Epidermal melanocyte (primary cell): ENCODE measurements around the gene LARGE1.

Source experiments
- DNase-seq: peaks from one replicate; pipeline ENCODE4 v3.0.0; 2011; ENCODE audit warnings: low spot score; ENCODE audit not compliant: insufficient read length

Gene LARGE1

DNA sequence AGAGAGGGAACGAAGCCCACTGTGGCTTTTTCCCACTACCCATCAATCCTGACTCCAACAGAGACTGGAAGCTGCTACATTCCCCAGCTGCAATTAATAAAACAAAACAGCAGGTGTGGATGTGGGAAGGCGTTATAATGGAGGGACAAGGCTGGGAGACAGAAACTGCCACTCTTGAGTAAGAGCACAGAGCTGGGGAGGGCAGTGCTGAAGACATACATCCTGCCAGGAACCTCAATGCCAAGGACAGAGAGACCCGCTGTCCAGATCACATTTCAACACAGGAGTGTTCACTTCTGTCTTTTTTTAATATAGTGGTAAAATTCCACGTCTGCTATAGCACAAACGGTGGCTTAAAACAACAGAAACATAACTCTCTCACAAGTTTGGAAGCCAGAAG lies 94.5 kb downstream of the LARGE1 start:
- no peak for DNase-seq

- DNase-seq: no peak
Observed at GRCh38 chr22:33823552-33823951, 96.7 kb downstream of the LARGE1 start.

DNA sequence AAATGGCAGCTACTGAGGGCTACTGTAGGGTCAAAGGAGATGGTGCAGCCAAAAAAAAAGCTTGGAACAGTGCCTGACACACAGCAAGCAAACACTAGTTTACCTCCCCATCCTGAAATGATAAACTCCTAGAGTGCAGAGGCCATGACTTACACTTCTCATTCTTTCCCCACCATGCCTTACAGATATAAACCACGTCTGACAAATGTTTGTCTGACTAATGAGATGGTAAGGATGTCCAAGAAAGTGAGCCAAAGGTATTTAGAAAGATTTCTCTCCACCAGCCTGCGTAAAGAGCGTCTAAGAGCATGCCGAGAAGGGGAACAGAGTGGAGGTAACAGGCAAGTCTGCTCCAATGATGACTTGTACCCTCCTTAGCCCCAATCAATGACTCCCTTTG lies 99.0 kb downstream of the LARGE1 start:
- no peak for DNase-seq

DNA sequence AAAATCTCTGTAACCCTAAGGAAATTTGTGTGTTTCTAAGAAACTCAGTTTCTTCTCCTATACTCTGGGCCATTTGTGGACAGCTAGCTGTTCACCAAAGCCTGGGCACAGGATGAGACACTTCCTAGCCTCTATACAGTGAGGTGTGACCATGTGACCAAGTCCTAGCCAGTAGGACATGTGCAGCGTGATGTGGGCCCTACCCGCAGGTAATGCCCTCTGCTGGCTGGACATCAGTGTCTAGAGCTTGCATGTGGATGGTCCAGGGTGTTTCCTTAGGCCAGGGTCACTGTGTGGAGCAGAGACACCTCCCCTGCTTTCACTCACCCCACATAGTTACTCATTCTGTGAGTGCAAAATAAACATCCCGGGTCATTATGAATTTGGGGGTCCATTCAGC lies 100.5 kb downstream of the LARGE1 start:
- no peak for DNase-seq

DNA sequence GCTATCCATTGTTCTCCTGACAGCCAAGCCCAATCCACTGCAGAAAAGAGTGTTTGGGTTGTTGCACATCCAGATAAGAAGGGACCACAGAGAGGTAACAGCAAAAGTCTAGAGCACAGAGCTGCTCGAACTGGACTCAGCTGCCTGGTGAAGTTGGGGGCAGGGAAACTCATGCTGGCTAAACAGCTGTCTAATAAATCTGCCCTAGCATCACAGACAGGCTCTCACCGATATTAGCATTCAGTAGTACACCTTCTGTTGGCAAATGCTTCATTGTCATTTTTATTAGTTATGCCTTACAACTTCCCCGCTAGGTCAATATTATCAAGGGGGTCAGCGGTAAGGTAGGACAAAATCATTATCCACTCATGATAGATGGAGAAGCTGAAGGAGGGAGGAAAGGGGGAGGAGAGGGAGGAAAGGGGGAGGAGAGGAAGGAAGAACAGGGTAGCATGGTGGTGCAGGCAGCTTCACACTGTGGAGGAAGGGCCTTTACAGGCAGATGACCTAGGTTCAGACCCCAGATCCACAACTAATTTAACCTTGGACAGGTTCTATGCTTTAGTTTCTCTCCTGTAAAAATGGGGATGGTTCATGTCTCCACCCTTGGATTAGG lies 102.7 kb downstream of the LARGE1 start:
- no peak for DNase-seq

DNA sequence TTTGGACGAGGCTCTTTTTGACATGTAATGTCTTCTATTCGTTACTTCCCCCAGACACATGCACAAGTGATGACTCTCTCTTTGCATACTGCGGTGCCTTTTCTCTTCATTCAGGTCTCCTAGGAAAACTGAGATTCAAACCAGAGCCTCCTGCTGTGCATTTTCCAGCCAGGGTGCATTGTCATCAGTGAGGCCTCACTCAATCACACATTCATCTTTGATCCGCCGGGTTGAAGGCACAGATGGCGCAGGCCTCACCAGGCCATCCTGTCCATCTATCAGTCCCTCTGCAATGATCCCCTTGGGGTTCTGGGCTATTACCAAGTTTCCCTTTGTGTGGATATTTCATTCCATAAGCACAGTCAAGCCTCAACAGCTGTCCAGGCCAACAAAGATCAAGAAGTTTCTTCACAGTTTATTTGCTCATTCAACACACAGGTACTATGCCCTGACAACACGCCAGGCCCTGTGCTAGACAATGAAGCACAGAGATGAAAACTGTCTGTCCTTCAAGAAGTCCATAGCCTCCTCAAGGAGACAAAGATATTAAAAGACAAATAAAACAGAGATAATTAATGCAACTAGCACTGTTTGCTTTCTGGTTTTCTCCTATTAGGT lies 107.8 kb downstream of the LARGE1 start:
- no peak for DNase-seq

GRCh38 chr22:33811686-33812085 lies 108.6 kb downstream of the LARGE1 start:
- no peak for DNase-seq

GRCh38 chr22:33811208-33811607 lies 109.1 kb downstream of the LARGE1 start:
- no peak for DNase-seq

- DNase-seq: no peak
Observed at GRCh38 chr22:33807470-33807869, 112.8 kb downstream of the LARGE1 start.

GRCh38 chr22:33806191-33806590 lies 114.1 kb downstream of the LARGE1 start:
- no peak for DNase-seq

DNA sequence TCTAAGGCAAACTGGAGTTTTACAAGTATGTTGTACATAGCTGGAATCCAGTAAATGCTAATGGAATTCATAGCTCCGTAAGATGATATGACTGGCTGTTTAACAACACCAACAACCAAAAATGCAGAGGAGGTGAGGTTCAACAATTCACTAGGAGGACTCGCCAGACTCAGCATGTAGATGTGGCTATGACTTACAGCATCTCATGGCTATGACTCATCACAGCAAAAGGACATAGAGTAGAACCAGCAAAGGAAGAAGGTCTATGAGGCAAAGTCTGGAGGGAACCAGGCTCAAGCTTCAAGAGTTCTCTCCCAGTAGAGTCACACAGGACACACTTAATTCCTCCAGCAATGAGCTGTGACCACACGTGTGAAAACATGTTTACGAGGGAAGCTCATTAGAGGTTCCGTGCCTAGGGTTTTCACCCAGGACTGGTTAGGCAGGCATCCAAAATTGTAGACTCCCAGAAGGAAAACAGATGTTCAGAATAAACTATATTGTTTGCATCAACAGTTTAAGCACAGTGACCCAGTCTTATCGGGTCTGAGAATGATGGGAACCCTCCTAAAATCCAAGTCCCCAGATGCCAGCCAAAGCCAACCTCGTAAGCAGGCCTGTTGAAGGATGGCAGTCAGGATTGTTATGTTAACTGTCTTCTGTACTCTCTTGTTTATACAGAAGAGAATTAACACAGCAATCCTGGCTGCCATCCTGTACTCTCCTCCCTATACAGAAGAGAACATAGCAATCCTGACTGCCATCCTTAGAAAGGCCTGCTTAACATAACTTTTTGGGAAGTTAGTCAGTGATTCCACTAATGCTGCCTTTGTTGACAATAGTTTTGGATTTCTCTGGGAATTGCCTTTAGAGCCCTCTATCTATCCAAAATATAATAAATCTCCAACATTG lies 116.6 kb downstream of the LARGE1 start:
- DNase-seq: no peak

- no peak for DNase-seq
Observed at GRCh38 chr22:33798401-33798800, 121.9 kb downstream of the LARGE1 start.

GRCh38 chr22:33796494-33796893 lies 123.8 kb downstream of the LARGE1 start:
- DNase-seq: no peak

DNA sequence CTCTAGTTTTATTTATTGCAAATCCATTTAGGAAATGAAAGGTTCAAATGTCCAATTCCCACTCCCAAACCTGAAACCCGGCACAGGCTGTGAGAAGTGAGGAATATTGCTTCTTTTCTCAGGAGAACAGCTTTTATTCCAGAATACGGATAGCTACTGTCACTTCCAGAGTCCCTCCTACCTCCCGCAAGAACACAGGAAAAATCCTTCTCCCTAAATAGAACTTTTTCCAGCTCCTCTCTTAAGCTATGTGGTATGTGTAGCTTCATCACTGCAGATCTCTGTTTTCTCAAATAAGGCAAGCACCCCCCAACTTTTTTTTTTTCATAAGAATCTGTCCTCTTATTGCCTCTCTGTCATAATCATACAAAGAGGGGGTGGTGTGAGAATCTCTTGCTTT lies 126.8 kb downstream of the LARGE1 start:
- DNase-seq: no peak

GRCh38 chr22:33792832-33793231 lies 127.4 kb downstream of the LARGE1 start:
- no peak for DNase-seq

DNA sequence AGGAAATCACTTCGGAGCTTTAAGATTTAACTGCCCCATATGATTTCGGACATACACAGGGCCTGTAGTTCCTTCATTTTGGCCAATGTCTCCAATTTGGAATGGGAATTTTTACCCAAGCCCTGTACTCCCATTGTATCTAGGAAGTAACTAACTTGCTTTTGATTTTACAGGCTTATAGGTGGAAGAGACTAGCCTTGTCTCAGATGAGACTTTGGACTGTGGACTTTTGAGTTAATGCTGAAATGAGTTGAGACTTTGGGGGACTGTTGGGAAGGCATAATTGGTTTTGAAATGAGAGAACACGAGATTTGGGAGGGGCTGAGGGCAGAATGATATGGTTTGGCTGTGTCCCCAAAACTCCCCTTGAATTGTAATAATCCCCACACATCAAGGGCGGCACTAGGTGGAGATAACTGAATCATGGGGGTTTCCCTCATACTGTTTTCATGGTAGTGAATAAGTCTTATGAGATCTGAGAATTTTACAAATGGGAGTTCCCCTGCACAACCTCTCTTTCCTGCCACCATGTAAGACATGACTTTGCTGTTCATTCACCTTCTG lies 130.5 kb downstream of the LARGE1 start:
- no peak for DNase-seq

DNA sequence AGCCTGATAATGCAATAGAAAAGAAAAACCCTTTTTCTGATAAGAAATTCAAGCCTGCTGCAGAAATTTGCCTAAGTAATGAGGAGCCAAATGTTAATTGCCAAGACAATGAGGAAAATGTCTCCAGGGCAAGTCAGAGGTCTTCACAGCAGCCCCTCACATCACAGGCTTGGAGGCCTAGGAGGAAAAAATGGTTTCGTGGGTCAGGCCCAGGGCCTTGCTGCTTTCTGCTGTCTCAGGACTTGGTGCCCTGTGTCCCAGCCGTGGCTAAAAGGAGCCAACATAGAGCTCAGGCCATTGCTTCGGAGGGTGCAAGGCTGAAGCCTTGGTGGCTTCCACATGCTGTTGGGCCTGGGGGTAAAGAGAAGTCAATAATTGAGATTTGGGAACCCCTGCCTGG lies 131.3 kb downstream of the LARGE1 start:
- DNase-seq: no peak

- DNase-seq: no peak
Observed at GRCh38 chr22:33787645-33788456, 132.4 kb downstream of the LARGE1 start.

DNA sequence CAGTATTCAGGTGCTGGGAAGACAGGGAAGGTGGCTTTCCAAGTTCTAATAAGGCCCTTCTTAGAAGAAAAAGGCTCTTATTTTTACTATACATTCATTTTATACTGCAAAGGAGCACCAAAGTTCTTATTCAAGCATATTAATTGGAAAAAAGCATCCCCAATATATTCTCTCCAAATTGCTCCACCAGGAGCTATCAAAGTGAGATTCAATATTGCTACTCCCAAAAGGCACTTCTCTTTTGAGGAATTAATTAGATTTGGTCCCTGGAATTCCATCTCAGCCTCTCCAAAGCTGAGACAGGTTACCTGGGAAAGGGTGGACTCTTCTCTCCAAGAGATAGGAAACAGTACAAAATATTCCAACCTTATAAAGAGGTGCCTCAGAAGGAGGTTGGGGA lies 134.1 kb downstream of the LARGE1 start:
- DNase-seq: no peak

DNA sequence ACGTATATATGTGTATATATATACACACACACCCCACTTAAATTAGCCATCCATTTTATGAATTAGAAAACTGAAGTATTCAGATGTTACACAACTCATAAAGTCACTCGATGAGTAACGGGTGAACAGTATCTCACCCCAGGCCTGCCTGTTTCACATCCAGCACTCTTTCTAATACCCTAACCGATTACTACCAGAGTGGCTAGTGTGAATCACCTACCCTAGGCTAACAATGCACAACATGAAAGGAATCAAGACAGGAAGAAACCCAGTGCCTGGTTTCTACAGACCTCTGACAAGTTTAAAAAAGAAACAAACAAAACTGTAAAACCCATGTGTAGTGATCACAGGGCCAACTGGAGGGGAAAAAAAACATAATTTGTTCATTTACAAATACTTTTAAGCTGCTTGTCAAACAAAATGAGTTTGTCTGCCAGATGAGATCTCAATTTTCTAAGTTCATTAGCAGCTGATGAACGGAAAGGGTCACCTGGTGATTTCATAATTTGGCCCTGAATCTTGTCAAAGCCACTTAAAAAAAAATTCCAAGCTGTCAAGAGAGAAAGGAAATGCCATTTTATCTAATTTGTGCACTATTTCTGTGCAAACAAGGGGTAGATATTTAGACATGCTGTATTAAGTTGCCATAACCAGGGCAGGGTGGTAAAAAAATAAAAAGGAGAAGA lies 134.8 kb downstream of the LARGE1 start:
- no peak for DNase-seq

DNA sequence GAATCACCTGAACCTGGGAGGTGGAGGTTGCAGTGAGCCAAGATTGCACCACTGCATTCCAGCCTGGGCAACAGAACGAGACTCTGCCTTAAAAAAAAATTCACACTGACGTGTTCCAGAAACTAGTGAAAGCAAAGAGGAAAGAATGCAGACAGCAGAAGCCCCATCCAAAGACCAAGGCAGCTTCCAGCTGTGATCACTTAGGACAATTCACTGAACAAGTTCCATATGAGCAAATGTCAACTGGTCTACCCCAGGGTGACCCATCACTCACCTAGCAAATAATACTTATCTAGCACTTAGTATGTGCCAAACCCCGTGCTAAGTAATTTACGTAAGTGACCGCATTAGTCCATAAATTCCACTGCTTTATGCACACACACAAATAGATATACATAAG lies 138.9 kb downstream of the LARGE1 start:
- DNase-seq: no peak
